Brain microvascular endothelial cell (primary cell): ENCODE measurements around the gene FAF1.

Experiments
- DNase-seq: peaks from one replicate; pipeline ENCODE4 v3.0.0-alpha.2; 2020
- H3K27ac ChIP-seq: fragments of 250-450 bp; sonication (Bioruptor Pico); 2 replicates; pipeline ENCODE4 v1.5.1; 2020; ENCODE audit warnings: mild to moderate bottlenecking, moderate library complexity
- H3K27me3 ChIP-seq: fragments of 250-450 bp; sonication (Bioruptor Pico); replicated peaks from 2 replicates; pipeline ENCODE4 v1.5.1; 2020; ENCODE audit warnings: mild to moderate bottlenecking
- H3K36me3 ChIP-seq: fragments of 250-450 bp; sonication (Bioruptor Pico); replicated peaks from 2 replicates; pipeline ENCODE4 v1.5.1; 2020; ENCODE audit warnings: mild to moderate bottlenecking
- H3K4me3 ChIP-seq: 2 replicates; pipeline ENCODE4 v1.5.1; 2011; ENCODE audit warnings: low read depth, mild to moderate bottlenecking, control low read depth, low read length, moderate library complexity
- CTCF ChIP-seq: IDR thresholded peaks from 2 replicates; pipeline ENCODE4 v1.5.1; 2011; ENCODE audit warnings: low read depth, mild to moderate bottlenecking, moderate library complexity, low read length, control low read depth, inconsistent platforms; ENCODE audit errors: missing control alignments
- in situ Hi-C: cut with HindIII; loops from 2 replicates; pipeline ENCODE4 v1.10.0; 2017; ENCODE audit warnings: low sequenced_read_pairs, low pct_ligation_motif_present

Gene FAF1

GRCh38 chr1:50603274-50604271 is 356.5 kb downstream of the FAF1 start:
- peak overlapping the region; percentile 42 for H3K27ac ChIP-seq

GRCh38 chr1:50599546-50599945 is 360.5 kb downstream of the FAF1 start:
- in situ Hi-C loops: no loop called here
- Histone ChIP-seq H3K27me3 (no peaks in the 10 kb centered on the region), H3K36me3 (no peaks in the 10 kb centered on the region), H3K27ac (no peak overlapping the region), H3K4me3 (no peak overlapping the region)
- no peak for DNase-seq
- no peak for TF ChIP-seq CTCF

More at GRCh38 chr1:50603274-50604271, 356.5 kb downstream of the FAF1 start:
- Histone ChIP-seq H3K27me3 (no peaks in the 10 kb centered on the region), H3K36me3 (no peaks in the 10 kb centered on the region), H3K4me3 (no peak overlapping the region)
- TF ChIP-seq CTCF: no peak
- in situ Hi-C loops: no loop called here
- peak; percentile 25 for DNase-seq

DNA sequence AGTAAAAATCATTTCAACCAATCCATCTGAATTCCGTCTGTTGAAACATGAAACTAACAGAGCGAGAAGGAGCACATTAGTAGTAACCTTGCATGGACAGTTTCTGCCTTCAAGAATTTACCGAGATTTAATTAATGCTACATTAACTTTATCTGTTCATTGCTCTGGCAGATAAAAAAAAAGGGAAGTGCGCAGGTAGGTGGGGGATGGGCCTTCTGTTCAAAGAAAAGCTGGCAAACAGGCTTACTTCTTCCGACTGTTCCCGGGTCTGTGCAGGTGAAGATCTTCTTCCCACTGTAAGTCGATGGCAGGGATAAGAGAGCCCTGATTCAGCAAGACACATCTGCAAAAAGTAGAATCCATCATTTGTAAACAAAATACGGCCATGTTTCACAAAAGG is 364.2 kb downstream of the FAF1 start:
- no peak overlapping the region for H3K27ac ChIP-seq
- in situ Hi-C loops: no loop called here

GRCh38 chr1:50593515-50593914 is 366.6 kb downstream of the FAF1 start:
- Histone ChIP-seq H3K4me3 (no peak overlapping the region), H3K36me3 (no peaks in the 10 kb centered on the region), H3K27ac (no peak overlapping the region), H3K27me3 (no peaks in the 10 kb centered on the region)
- no peak for DNase-seq
- TF ChIP-seq CTCF: no peak
- in situ Hi-C loops: no loop called here

More for the DNA sequence above, 364.2 kb downstream of the FAF1 start:
- H3K27me3 ChIP-seq: no peaks in the 10 kb centered on the region
- H3K4me3 ChIP-seq: no peak overlapping the region
- DNase-seq: no peak
- H3K36me3 ChIP-seq: no peaks in the 10 kb centered on the region
- no peak for TF ChIP-seq CTCF

DNA sequence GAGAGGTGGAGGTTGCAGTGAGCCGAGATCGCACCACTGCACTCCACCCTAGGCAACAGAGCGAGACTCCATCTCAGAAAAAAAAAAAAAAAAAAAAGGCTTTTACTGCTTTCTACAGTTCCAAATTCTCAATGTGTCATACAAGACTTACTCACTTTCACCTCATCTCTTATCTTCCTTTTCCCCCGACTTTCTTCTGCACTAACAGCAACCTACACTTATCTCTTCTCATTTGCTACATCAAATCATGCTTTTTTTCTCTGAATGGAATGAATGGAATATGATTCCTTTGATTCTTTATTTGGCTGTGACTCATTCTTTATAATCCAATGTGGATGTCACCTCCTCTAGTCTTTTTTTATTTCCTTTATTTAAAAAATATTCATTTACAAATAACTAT is 368.5 kb downstream of the FAF1 start:
- peak; percentile 2 for DNase-seq
- no peak overlapping the region for H3K27ac ChIP-seq
- H3K27me3 ChIP-seq: no peaks in the 10 kb centered on the region
- no peak overlapping the region for H3K4me3 ChIP-seq
- in situ Hi-C loops: no loop called here
- no peaks in the 10 kb centered on the region for H3K36me3 ChIP-seq
- TF ChIP-seq CTCF: no peak

- no peak overlapping the region for H3K4me3 ChIP-seq
- H3K36me3 ChIP-seq: no peaks in the 10 kb centered on the region
- no peaks in the 10 kb centered on the region for H3K27me3 ChIP-seq
- no peak for TF ChIP-seq CTCF
- in situ Hi-C loops: no loop called here
- DNase-seq: no peak
- H3K27ac ChIP-seq: no peak overlapping the region
Observed at GRCh38 chr1:50582346-50582745, 377.7 kb downstream of the FAF1 start.
